Parathyroid adenoma (tissue), 2 donors: Measurements from ENCODE around the gene TMCO6.

Experiments used
- H2AFZ ChIP-seq: fragments of 300-600 bp; sonication (generic); one replicate; pipeline ENCODE4 v1.7.0; 2017; ENCODE audit warnings: antibody characterized with exemption, mild to moderate bottlenecking
- H3K27ac ChIP-seq: fragments of 300-600 bp; sonication (generic); one replicate; pipeline ENCODE4 v1.7.0; 2017
- H3K27me3 ChIP-seq: fragments of 300-600 bp; sonication (generic); one replicate; pipeline ENCODE4 v1.7.0; 2017; ENCODE audit warnings: low read length; ENCODE audit not compliant: control insufficient read depth, insufficient read depth
- H3K36me3 ChIP-seq: fragments of 300-600 bp; sonication (generic); one replicate; pipeline ENCODE4 v1.7.0; 2017; ENCODE audit warnings: low read length; ENCODE audit not compliant: control insufficient read depth, insufficient read depth
- H3K4me1 ChIP-seq: fragments of 300-600 bp; sonication (generic); one replicate; pipeline ENCODE4 v1.7.0; 2017; ENCODE audit warnings: control low read depth
- H3K4me2 ChIP-seq: fragments of 300-600 bp; sonication (generic); one replicate; pipeline ENCODE4 v1.7.0; 2017; ENCODE audit warnings: low read length
- H3K4me3 ChIP-seq: fragments of 300-600 bp; sonication (generic); one replicate; pipeline ENCODE4 v1.7.0; 2017; ENCODE audit warnings: low read depth, low read length
- H3K79me2 ChIP-seq: fragments of 300-600 bp; sonication (generic); one replicate; pipeline ENCODE4 v1.7.0; 2017; ENCODE audit warnings: control low read depth
- H3K9ac ChIP-seq: fragments of 300-600 bp; sonication (generic); one replicate; pipeline ENCODE4 v1.7.0; 2017; ENCODE audit warnings: mild to moderate bottlenecking
- H3K9me3 ChIP-seq: fragments of 300-600 bp; sonication (generic); one replicate; pipeline ENCODE4 v1.7.0; 2017; ENCODE audit warnings: low read length; ENCODE audit not compliant: control insufficient read depth
- TF ChIP-seq, protein P1 (sequence below): fragments of 300-600 bp; sonication (generic); IDR thresholded peaks from one replicate; pipeline ENCODE4 v1.7.0; 2017; ENCODE audit warnings: antibody characterized with exemption, mild to moderate bottlenecking
- donor health status: primary hyperparathyroidism.

Gene TMCO6

DNA sequence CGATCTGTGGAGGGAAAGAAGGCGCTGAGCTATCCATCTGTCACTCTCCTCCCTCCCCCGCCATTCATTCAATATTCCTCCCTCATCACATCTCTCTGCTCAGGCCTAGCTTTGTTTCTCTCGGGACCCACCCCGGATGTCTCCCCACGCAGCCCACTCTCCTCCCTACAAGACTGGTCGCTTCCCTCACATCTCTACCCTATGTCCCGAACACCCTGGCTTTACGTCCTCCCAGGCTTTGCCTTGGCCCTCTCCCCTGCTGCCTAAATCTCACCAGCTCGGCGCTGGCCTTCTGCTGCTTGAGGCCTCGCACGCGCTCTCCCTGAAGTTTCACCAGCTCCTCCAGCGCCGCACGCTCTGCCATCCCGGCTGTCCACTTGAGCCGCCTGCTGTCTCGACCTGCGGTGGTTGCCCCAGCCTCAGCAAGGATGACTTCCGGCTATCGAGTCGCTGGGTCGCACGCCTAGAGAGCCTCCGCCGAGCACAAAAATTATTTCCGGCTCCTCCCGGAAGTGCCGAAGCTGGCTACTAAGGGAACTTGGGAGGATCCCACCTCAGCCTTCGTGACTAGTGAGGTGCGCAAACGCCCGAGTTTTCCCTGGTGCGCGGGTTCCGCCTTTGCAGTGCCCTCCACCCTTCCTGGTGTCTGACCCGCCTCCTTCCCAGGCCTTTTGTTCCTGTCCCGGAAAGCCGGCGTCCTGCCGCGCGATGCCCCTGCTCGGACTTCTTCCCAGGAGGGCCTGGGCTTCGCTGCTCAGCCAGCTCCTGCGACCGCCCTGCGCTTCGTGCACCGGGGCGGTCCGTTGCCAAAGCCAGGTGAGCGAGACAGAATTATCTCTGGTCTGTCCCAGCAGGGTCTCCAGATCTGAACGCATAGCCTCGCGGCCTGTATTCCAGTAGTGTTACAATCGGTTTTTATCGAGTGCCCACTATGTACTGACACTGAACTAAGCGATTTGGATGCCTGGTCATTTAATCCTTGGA, 52.0 kb downstream of the TMCO6 start, which contains the start of the genes HARS1 and HARS2:
Gene HARS1, minus strand, starts transcription at position 430 of the 984 bp plus-strand sequence. Its CDS starts 66 bp downstream, at position 364.
Gene HARS2, plus strand, starts transcription at position 515 of the 984 bp plus-strand sequence. Its CDS starts 194 bp downstream, at position 709.
- H2AFZ ChIP-seq = peak within 1 kb of the TSS; percentile 76
- TF ChIP-seq, protein P1, sequence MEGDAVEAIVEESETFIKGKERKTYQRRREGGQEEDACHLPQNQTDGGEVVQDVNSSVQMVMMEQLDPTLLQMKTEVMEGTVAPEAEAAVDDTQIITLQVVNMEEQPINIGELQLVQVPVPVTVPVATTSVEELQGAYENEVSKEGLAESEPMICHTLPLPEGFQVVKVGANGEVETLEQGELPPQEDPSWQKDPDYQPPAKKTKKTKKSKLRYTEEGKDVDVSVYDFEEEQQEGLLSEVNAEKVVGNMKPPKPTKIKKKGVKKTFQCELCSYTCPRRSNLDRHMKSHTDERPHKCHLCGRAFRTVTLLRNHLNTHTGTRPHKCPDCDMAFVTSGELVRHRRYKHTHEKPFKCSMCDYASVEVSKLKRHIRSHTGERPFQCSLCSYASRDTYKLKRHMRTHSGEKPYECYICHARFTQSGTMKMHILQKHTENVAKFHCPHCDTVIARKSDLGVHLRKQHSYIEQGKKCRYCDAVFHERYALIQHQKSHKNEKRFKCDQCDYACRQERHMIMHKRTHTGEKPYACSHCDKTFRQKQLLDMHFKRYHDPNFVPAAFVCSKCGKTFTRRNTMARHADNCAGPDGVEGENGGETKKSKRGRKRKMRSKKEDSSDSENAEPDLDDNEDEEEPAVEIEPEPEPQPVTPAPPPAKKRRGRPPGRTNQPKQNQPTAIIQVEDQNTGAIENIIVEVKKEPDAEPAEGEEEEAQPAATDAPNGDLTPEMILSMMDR = peak; percentile 5
- peaks cover 29% of the 10 kb centered on the region for H3K79me2 ChIP-seq
- H3K4me2 ChIP-seq = peak within 1 kb of the TSS; percentile 99
- peak within 1 kb of the TSS; percentile 82 for H3K27ac ChIP-seq
- H3K9me3 ChIP-seq = no peaks in the 10 kb centered on the region
- H3K9ac ChIP-seq = peak within 1 kb of the TSS; percentile 20
- peaks cover 5% of the 10 kb centered on the region for H3K4me1 ChIP-seq
- H3K36me3 ChIP-seq = no peaks in the 10 kb centered on the region
- no peaks in the 10 kb centered on the region for H3K27me3 ChIP-seq
- H3K4me3 ChIP-seq = peak within 1 kb of the TSS; percentile 89

GRCh38 chr5:140694276-140694675, 55.0 kb downstream of the TMCO6 start:
- Histone ChIP-seq H3K79me2 (peaks cover 28% of the 10 kb centered on the region), H3K27ac (no peak overlapping the region), H3K9ac (no peak overlapping the region), H3K4me3 (no peak overlapping the region), H3K27me3 (no peaks in the 10 kb centered on the region), H3K36me3 (no peaks in the 10 kb centered on the region), H2AFZ (no peak overlapping the region), H3K4me2 (no peak overlapping the region), H3K4me1 (peaks cover 5% of the 10 kb centered on the region), H3K9me3 (no peaks in the 10 kb centered on the region)
- TF ChIP-seq, protein P1 = no peak
